ENCODE data around the gene SIRT7.
A peak's percentile ranks its signal among the peaks of the same experiment; 100 is the strongest.

The SIRT7 gene

GRCh38 chr17:81900181-81900820, 17.7 kb downstream of the SIRT7 start:
- no peak overlapping the region for H3K4me3 ChIP-seq (ENCODE audit: severe bottlenecking)
- H3K27ac ChIP-seq (ENCODE audit: poor library complexity, severe bottlenecking): no peak overlapping the region
- TF ChIP-seq, protein P1, sequence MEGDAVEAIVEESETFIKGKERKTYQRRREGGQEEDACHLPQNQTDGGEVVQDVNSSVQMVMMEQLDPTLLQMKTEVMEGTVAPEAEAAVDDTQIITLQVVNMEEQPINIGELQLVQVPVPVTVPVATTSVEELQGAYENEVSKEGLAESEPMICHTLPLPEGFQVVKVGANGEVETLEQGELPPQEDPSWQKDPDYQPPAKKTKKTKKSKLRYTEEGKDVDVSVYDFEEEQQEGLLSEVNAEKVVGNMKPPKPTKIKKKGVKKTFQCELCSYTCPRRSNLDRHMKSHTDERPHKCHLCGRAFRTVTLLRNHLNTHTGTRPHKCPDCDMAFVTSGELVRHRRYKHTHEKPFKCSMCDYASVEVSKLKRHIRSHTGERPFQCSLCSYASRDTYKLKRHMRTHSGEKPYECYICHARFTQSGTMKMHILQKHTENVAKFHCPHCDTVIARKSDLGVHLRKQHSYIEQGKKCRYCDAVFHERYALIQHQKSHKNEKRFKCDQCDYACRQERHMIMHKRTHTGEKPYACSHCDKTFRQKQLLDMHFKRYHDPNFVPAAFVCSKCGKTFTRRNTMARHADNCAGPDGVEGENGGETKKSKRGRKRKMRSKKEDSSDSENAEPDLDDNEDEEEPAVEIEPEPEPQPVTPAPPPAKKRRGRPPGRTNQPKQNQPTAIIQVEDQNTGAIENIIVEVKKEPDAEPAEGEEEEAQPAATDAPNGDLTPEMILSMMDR (IDR thresholded peaks at IDR 0.05; ENCODE audit: poor library complexity, severe bottlenecking): no peak
- H3K9me3 ChIP-seq (ENCODE audit: severe bottlenecking): no peaks in the 10 kb centered on the region
- peaks cover 20% of the 10 kb centered on the region for H3K4me1 ChIP-seq (ENCODE audit: insufficient read depth, poor library complexity, severe bottlenecking)
- H3K27me3 ChIP-seq (ENCODE audit: insufficient read depth, poor library complexity, severe bottlenecking): no peaks in the 10 kb centered on the region
- H3K36me3 ChIP-seq (ENCODE audit: low read depth): peaks cover 49% of the 10 kb centered on the region
- ATAC-seq (ENCODE audit: low read depth): no peak
- no peak for DNase-seq (ENCODE audit: low spot score)

GRCh38 chr17:81899514-81900166, 18.3 kb downstream of the SIRT7 start:
- DNase-seq (ENCODE audit: low spot score): no peak
- TF ChIP-seq, protein P1 (IDR thresholded peaks at IDR 0.05; ENCODE audit: poor library complexity, severe bottlenecking): no peak
- Histone ChIP-seq H3K27me3 (ENCODE audit: insufficient read depth, poor library complexity, severe bottlenecking) (no peaks in the 10 kb centered on the region), H3K36me3 (ENCODE audit: low read depth) (peaks cover 54% of the 10 kb centered on the region), H3K4me1 (ENCODE audit: insufficient read depth, poor library complexity, severe bottlenecking) (peaks cover 20% of the 10 kb centered on the region), H3K27ac (ENCODE audit: poor library complexity, severe bottlenecking) (peak overlapping the region; percentile 76), H3K4me3 (ENCODE audit: severe bottlenecking) (no peak overlapping the region), H3K9me3 (ENCODE audit: severe bottlenecking) (no peaks in the 10 kb centered on the region)
- ATAC-seq (ENCODE audit: low read depth): no peak

DNA sequence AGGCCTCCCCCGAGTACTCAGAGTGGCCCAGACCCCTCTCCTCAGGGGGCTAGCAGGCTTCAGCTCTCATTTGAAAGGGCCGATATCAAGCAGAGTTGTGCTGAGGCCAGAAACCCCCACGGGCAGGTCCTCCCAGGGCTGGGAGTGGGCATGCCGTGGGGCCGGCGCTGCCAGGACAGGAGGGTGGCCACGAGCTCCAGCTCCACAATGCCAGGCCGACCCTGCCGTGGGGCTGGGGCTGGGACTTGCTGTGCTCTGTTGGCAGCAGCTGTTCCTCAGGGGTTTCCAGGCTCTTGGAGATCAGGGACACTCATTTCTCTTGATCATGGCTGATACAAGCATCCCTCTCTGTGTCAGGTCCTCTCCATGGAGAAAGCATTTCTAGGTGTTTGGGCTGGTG, 19.1 kb downstream of the SIRT7 start:
- no peaks in the 10 kb centered on the region for H3K27me3 ChIP-seq (ENCODE audit: insufficient read depth, poor library complexity, severe bottlenecking)
- no peak overlapping the region for H3K4me3 ChIP-seq (ENCODE audit: severe bottlenecking)
- DNase-seq (ENCODE audit: low spot score): no peak
- ATAC-seq (ENCODE audit: low read depth): no peak
- H3K9me3 ChIP-seq (ENCODE audit: severe bottlenecking): no peaks in the 10 kb centered on the region
- peak overlapping the region; percentile 76 for H3K27ac ChIP-seq (ENCODE audit: poor library complexity, severe bottlenecking)
- TF ChIP-seq, protein P1 (IDR thresholded peaks at IDR 0.05; ENCODE audit: poor library complexity, severe bottlenecking): no peak
- H3K36me3 ChIP-seq (ENCODE audit: low read depth): peaks cover 62% of the 10 kb centered on the region
- peaks cover 20% of the 10 kb centered on the region for H3K4me1 ChIP-seq (ENCODE audit: insufficient read depth, poor library complexity, severe bottlenecking)

DNA sequence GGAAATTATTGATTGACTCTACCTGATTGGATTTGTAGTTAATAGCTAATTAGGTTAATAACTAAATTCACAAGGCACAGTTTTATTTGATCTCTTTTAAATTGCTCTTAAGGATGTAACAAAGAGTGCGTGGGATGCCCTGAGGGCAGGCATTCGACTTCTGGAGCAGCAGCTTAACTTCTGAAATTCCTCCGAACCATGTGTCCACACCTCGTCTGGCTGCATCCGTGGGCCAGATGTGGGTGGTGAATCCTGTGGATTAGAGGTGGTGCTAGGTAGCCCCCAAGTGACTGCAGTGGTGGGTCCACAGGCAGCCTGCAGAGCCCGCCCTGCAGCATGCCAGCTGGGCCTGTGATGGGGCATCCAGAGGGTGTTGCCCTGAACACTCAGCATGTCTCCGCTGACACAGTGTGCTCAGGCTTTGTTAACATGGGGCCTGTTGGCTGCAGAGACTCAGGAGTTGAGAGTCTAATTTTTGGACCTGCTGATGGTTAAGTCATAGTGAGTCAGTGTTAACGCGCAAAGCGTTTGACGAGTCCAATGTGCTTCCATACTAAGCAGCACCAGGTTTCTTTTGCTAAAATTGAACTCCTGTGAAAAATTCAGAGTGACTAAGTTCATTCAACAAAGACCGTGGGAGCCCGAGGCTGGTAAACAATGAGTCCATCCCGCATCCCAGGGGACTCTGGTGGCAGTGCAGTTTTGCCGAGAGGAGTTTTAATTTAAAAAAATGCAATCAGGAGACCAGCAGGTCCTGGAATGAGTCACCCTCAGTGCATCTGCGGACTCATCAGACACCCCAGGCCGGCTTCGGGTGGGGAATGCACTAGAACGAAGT, 19.7 kb downstream of the SIRT7 start:
- H3K4me1 ChIP-seq (ENCODE audit: insufficient read depth, poor library complexity, severe bottlenecking): peaks cover 20% of the 10 kb centered on the region
- H3K4me3 ChIP-seq (ENCODE audit: severe bottlenecking): no peak overlapping the region
- peak overlapping the region; percentile 76 for H3K27ac ChIP-seq (ENCODE audit: poor library complexity, severe bottlenecking)
- no peaks in the 10 kb centered on the region for H3K27me3 ChIP-seq (ENCODE audit: insufficient read depth, poor library complexity, severe bottlenecking)
- no peaks in the 10 kb centered on the region for H3K9me3 ChIP-seq (ENCODE audit: severe bottlenecking)
- H3K36me3 ChIP-seq (ENCODE audit: low read depth): peaks cover 64% of the 10 kb centered on the region
- ATAC-seq (ENCODE audit: low read depth): peak; percentile 75
- TF ChIP-seq, protein P1 (IDR thresholded peaks at IDR 0.05; ENCODE audit: poor library complexity, severe bottlenecking): no peak
- DNase-seq (ENCODE audit: low spot score): peak; percentile 86

Data from RWPE2 (cell line).